ENCODE results near the gene GREB1.
"Not testable (repeated sequence)": the region's sequence is repeated elsewhere in the genome, so short reads cannot be mapped to it uniquely, and the experiment has no call there.

Gene GREB1

GRCh38 chr2:11658208-11659114 lies 124.6 kb downstream of the GREB1 start:
- in situ Hi-C loops (cut with MboI; ENCODE audit: low sequenced_read_pairs): no loop called here

GRCh38 chr2:11659115-11659475 lies 125.2 kb downstream of the GREB1 start:
- in situ Hi-C loops (cut with MboI; ENCODE audit: low sequenced_read_pairs): no loop called here

- in situ Hi-C loops (cut with MboI; ENCODE audit: low sequenced_read_pairs): no loop called here
These were observed 126.0 kb downstream of the GREB1 start for GRCh38 chr2:11659851-11660250.

GRCh38 chr2:11660396-11660795 lies 126.6 kb downstream of the GREB1 start:
- in situ Hi-C loops (cut with MboI; ENCODE audit: low sequenced_read_pairs): not testable (repeated sequence)

- in situ Hi-C loops (cut with MboI; ENCODE audit: low sequenced_read_pairs): no loop called here
These were observed 128.1 kb downstream of the GREB1 start for GRCh38 chr2:11661891-11662435.

- in situ Hi-C loops (cut with MboI; ENCODE audit: low sequenced_read_pairs): no loop called here
These were observed 129.0 kb downstream of the GREB1 start for GRCh38 chr2:11662882-11663281.

GRCh38 chr2:11663427-11663826 lies 129.6 kb downstream of the GREB1 start:
- in situ Hi-C loops (cut with MboI; ENCODE audit: low sequenced_read_pairs): no loop called here

GRCh38 chr2:11665028-11665427 lies 131.2 kb downstream of the GREB1 start:
- in situ Hi-C loops (cut with MboI; ENCODE audit: low sequenced_read_pairs): no loop called here

GRCh38 chr2:11665510-11666362 lies 131.9 kb downstream of the GREB1 start:
- in situ Hi-C loops (cut with MboI; ENCODE audit: low sequenced_read_pairs): no loop called here

- in situ Hi-C loops (cut with MboI; ENCODE audit: low sequenced_read_pairs): no loop called here
These were observed 133.3 kb downstream of the GREB1 start for GRCh38 chr2:11667194-11667593.

GRCh38 chr2:11667866-11668637 lies 134.2 kb downstream of the GREB1 start:
- in situ Hi-C loops (cut with MboI; ENCODE audit: low sequenced_read_pairs): no loop called here

GRCh38 chr2:11669454-11670291 lies 135.8 kb downstream of the GREB1 start, which contains the start of gene NTSR2:
NTSR2 (minus strand) TSS chr2:11670195; CDS start chr2:11670129, 66 bp downstream.
- in situ Hi-C loops (cut with MboI; ENCODE audit: low sequenced_read_pairs): no loop called here

- in situ Hi-C loops (cut with MboI; ENCODE audit: low sequenced_read_pairs): no loop called here
These were observed 138.6 kb downstream of the GREB1 start for GRCh38 chr2:11672407-11672806.

- in situ Hi-C loops (cut with MboI; ENCODE audit: low sequenced_read_pairs): no loop called here
These were observed 141.1 kb downstream of the GREB1 start for GRCh38 chr2:11674983-11675382.

GRCh38 chr2:11675423-11676112 lies 141.7 kb downstream of the GREB1 start:
- in situ Hi-C loops (cut with MboI; ENCODE audit: low sequenced_read_pairs): no loop called here

GRCh38 chr2:11676640-11677039 lies 142.8 kb downstream of the GREB1 start:
- in situ Hi-C loops (cut with MboI; ENCODE audit: low sequenced_read_pairs): no loop called here

GRCh38 chr2:11677136-11678055 lies 143.6 kb downstream of the GREB1 start:
- in situ Hi-C loops (cut with MboI; ENCODE audit: low sequenced_read_pairs): no loop called here

- in situ Hi-C loops (cut with MboI; ENCODE audit: low sequenced_read_pairs): no loop called here
These were observed 144.6 kb downstream of the GREB1 start for GRCh38 chr2:11678306-11678960.
